HG03354 (cell line): Measurements from ENCODE around the gene RNLS.

Experiments
- ATAC-seq: cut with Tn5 transposase; IDR thresholded peaks from one replicate; pipeline ENCODE4 v1.9.1; 2021; ENCODE audit warnings: mild to moderate bottlenecking; ENCODE audit not compliant: unreplicated experiment, poor library complexity, severe bottlenecking

RNLS gene

GRCh38 chr10:88455831-88456230 is 127.3 kb downstream of the RNLS start:
- ATAC-seq, result no peak

GRCh38 chr10:88450201-88450600 is 132.9 kb downstream of the RNLS start:
- no peak for ATAC-seq

- ATAC-seq, result no peak
Measured at GRCh38 chr10:88442716-88443115, 140.4 kb downstream of the RNLS start.

- no peak for ATAC-seq
Measured at GRCh38 chr10:88440541-88440940, 142.6 kb downstream of the RNLS start.

- ATAC-seq, result no peak
Measured at GRCh38 chr10:88439932-88440331, 143.2 kb downstream of the RNLS start.

- no peak for ATAC-seq
Measured at GRCh38 chr10:88437411-88437810, 145.7 kb downstream of the RNLS start.

- ATAC-seq, result no peak
Measured at GRCh38 chr10:88433565-88434186, 149.4 kb downstream of the RNLS start.

- no peak for ATAC-seq
Measured at GRCh38 chr10:88431103-88431502, 152.0 kb downstream of the RNLS start.

GRCh38 chr10:88428976-88429375 is 154.1 kb downstream of the RNLS start:
- no peak for ATAC-seq

- no peak for ATAC-seq
Measured at GRCh38 chr10:88428442-88428841, 154.7 kb downstream of the RNLS start.

- ATAC-seq, result no peak
Measured at GRCh38 chr10:88427024-88427423, 156.1 kb downstream of the RNLS start.

- ATAC-seq, result no peak
Measured at GRCh38 chr10:88424881-88425280, 158.2 kb downstream of the RNLS start.

GRCh38 chr10:88423732-88424131 is 159.4 kb downstream of the RNLS start:
- ATAC-seq, result no peak

GRCh38 chr10:88421590-88421989 is 161.5 kb downstream of the RNLS start:
- no peak for ATAC-seq

- ATAC-seq, result no peak
Measured at GRCh38 chr10:88418871-88419270, 164.2 kb downstream of the RNLS start.

- no peak for ATAC-seq
Measured at GRCh38 chr10:88417387-88418030, 165.6 kb downstream of the RNLS start.

- no peak for ATAC-seq
Measured at GRCh38 chr10:88416801-88417200, 166.3 kb downstream of the RNLS start.

GRCh38 chr10:88415533-88416130 is 167.5 kb downstream of the RNLS start:
- ATAC-seq, result no peak

GRCh38 chr10:88413412-88413811 is 169.7 kb downstream of the RNLS start:
- ATAC-seq, result no peak

- ATAC-seq, result no peak
Measured at GRCh38 chr10:88411772-88412349, 171.3 kb downstream of the RNLS start.

- ATAC-seq, result no peak
Measured at GRCh38 chr10:88409824-88410223, 173.3 kb downstream of the RNLS start.
